Endodermal cell (in vitro differentiated cells): ENCODE data around the gene UGT3A1. TPM values are rescaled to one million over a fixed set of nuclear protein-coding genes. Genes with fewer than 3 reads are reported as not detected.

Experiments
- DNase-seq: peaks from one replicate; pipeline ENCODE4 v3.0.0-alpha.2; 2017
- H3K27ac ChIP-seq: 2 replicates; pipeline ENCODE4 v1.5.1; 2013; ENCODE audit warnings: mild to moderate bottlenecking, low read depth, low read length, moderate library complexity
- H3K27me3 ChIP-seq: 2 replicates; pipeline ENCODE4 v1.6.1; 2013; ENCODE audit warnings: mild to moderate bottlenecking, low read length, moderate library complexity; ENCODE audit not compliant: insufficient read depth, control insufficient read depth, poor library complexity, severe bottlenecking
- H3K36me3 ChIP-seq: 2 replicates; pipeline ENCODE4 v1.7.0; 2013; ENCODE audit warnings: mild to moderate bottlenecking, low read length, moderate library complexity; ENCODE audit not compliant: control insufficient read depth, insufficient read depth
- H3K4me1 ChIP-seq: one replicate; pipeline ENCODE4 v1.7.0; 2013; ENCODE audit warnings: low read length; ENCODE audit not compliant: control insufficient read depth, insufficient read depth
- H3K4me3 ChIP-seq: 2 replicates; pipeline ENCODE4 v1.5.1; 2013; ENCODE audit warnings: mild to moderate bottlenecking, low read length, moderate library complexity
- H3K9ac ChIP-seq: 2 replicates; pipeline ENCODE4 v1.6.1; 2013; ENCODE audit warnings: mild to moderate bottlenecking, low read length, moderate library complexity; ENCODE audit not compliant: poor library complexity, severe bottlenecking; ENCODE audit errors: extremely low read depth
- H3K9me3 ChIP-seq: 2 replicates; pipeline ENCODE4 v1.6.1; 2013; ENCODE audit warnings: mild to moderate bottlenecking, low read length, moderate library complexity; ENCODE audit not compliant: control insufficient read depth
- H3K27ac Mint-ChIP-seq: 2 replicates; pipeline ENCODE4 v1.8.0; 2020; ENCODE audit warnings: mixed read lengths
- H3K27me3 Mint-ChIP-seq: 2 replicates; pipeline ENCODE4 v1.8.0; 2021; ENCODE audit warnings: mild to moderate bottlenecking, mixed read lengths; ENCODE audit not compliant: insufficient read depth
- H3K36me3 Mint-ChIP-seq: 2 replicates; pipeline ENCODE4 v1.8.0; 2020; ENCODE audit warnings: low read depth, mixed read lengths
- H3K4me1 Mint-ChIP-seq: 2 replicates; pipeline ENCODE4 v1.8.0; 2020; ENCODE audit warnings: mixed read lengths
- H3K4me3 Mint-ChIP-seq: 2 replicates; pipeline ENCODE4 v1.8.0; 2020; ENCODE audit warnings: mild to moderate bottlenecking, moderate library complexity, mixed read lengths
- H3K9me3 Mint-ChIP-seq: 2 replicates; pipeline ENCODE4 v1.8.0; 2020; ENCODE audit warnings: mild to moderate bottlenecking, mixed read lengths
- WGBS, 2 experiments: methylation state at CpG; one replicate each; pipeline versions ENCODE4 v1.1.5 to v1.1.7; 2013; ENCODE audit warnings: missing lambda C conversion rate in 2 of 2, mixed read lengths in 1 of 2; ENCODE audit not compliant: insufficient coverage in 1 of 2, insufficient read length in 1 of 2; 5-methylcytosine and 5-hydroxymethylcytosine counted together
- total RNA-seq, 2 donors: library from RNA; stranded (reverse); fragmentation: NEBNext Ultra II Directional in 1 of 2; extraction: Animal tissue kit (Norgen Biotek cat#: 25700) in 1 of 2; gene quantifications; 2 replicates in 1 of 2; 3 replicates in 1 of 2; pipeline ENCODE4 v1.2.1, GENCODE V29; 2021
- TF ChIP-seq, protein P1 (sequence below): fragments of 200-600 bp; sonication (generic); conservative IDR thresholded peaks from 2 replicates; pipeline ENCODE4 v1.5.0; 2021; ENCODE audit warnings: antibody characterized with exemption, mild to moderate bottlenecking

The UGT3A1 gene
- total RNA-seq, 2 donors from 2014 or later, result 4.7 to 10.6 TPM

DNA sequence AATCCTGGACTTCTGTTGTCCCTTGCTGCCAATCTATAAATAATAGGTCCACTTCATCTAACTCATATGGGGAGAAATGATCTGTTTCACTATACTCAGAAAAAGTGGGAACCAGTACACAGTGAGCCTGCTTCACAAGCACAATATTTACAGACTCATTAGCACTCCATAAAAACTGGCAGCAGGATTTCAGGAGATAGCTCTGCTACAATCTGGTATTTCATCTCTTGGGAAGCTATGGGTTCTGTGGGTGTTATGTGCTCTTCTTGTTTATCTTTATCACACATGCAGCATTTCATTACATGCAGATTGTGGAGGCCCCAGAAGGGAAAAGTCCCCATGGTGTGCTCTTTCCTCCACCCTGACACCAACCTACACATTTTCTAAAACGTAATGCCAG, 42.3 kb upstream of the UGT3A1 start:
- no peak overlapping the region for H3K27ac ChIP-seq
- H3K9ac ChIP-seq, result no peak overlapping the region
- H3K4me1 ChIP-seq, result peaks cover 4% of the 10 kb centered on the region
- 86% methylated on average over 1 of the region's 1 CpG; no CpG with 5 or more reads in 1 of the 2 experiments for WGBS, 2 experiments
- H3K4me3 ChIP-seq, result no peak overlapping the region
- H3K36me3 ChIP-seq, result no peaks in the 10 kb centered on the region
- Mint-ChIP-seq H3K4me1 (peaks cover 17% of the 10 kb centered on the region), H3K9me3 (no peaks in the 10 kb centered on the region), H3K4me3 (no peak overlapping the region), H3K27ac (no peak overlapping the region), H3K36me3 (no peaks in the 10 kb centered on the region), H3K27me3 (peaks cover 2% of the 10 kb centered on the region)
- H3K27me3 ChIP-seq, result no peaks in the 10 kb centered on the region
- no peak for DNase-seq
- no peaks in the 10 kb centered on the region for H3K9me3 ChIP-seq
- TF ChIP-seq, protein P1, sequence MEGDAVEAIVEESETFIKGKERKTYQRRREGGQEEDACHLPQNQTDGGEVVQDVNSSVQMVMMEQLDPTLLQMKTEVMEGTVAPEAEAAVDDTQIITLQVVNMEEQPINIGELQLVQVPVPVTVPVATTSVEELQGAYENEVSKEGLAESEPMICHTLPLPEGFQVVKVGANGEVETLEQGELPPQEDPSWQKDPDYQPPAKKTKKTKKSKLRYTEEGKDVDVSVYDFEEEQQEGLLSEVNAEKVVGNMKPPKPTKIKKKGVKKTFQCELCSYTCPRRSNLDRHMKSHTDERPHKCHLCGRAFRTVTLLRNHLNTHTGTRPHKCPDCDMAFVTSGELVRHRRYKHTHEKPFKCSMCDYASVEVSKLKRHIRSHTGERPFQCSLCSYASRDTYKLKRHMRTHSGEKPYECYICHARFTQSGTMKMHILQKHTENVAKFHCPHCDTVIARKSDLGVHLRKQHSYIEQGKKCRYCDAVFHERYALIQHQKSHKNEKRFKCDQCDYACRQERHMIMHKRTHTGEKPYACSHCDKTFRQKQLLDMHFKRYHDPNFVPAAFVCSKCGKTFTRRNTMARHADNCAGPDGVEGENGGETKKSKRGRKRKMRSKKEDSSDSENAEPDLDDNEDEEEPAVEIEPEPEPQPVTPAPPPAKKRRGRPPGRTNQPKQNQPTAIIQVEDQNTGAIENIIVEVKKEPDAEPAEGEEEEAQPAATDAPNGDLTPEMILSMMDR, result no peak

DNA sequence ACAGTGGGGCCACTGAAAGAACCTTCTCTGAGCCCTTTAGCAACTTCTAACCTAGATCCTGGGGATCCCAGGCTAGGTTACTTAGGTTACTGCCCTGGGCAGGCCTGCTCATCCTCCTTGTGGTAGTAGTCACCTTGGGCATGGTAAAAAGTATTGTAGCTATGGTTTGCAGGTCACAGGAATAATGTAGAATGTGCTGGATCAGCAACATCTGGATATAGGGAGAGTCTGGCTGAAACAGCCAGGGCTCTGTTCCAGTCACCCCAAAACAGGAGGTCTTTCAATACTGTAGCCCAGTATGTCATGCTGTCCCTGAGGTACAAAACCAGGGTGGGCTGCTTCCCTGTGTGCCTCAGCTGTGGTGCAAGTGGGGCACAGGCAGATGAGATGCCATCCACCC, 41.9 kb upstream of the UGT3A1 start:
- H3K9me3 Mint-ChIP-seq, result no peaks in the 10 kb centered on the region
- peaks cover 17% of the 10 kb centered on the region for H3K4me1 Mint-ChIP-seq
- H3K4me3 Mint-ChIP-seq, result no peak overlapping the region
- DNase-seq, result no peak
- peaks cover 2% of the 10 kb centered on the region for H3K27me3 Mint-ChIP-seq
- TF ChIP-seq, protein P1, result no peak
- H3K9me3 ChIP-seq, result no peaks in the 10 kb centered on the region
- H3K9ac ChIP-seq, result no peak overlapping the region
- H3K36me3 ChIP-seq, result no peaks in the 10 kb centered on the region
- H3K27ac Mint-ChIP-seq, result no peak overlapping the region
- H3K27me3 ChIP-seq, result no peaks in the 10 kb centered on the region
- H3K36me3 Mint-ChIP-seq, result no peaks in the 10 kb centered on the region
- no peak overlapping the region for H3K4me3 ChIP-seq
- no peak overlapping the region for H3K27ac ChIP-seq
- peaks cover 4% of the 10 kb centered on the region for H3K4me1 ChIP-seq

DNA sequence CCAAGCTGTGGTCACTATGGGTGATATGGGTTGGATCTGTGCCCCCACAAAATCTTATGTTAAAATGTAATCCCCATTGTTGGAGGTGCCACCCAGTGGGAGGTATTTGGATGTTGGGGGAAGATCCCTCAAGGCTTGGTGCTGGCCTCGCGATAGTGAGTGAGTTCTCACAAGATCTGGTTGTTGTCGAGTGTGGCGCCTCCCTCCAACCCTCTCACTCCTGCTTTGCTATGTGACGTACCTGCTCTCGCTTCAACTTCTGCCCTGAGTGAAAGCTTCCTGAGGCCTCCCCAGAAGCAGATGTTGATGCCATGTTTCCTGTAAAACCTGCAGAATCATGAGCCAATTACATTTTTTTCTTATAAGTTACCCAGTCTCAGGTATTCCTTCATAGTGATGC, 40.0 kb upstream of the UGT3A1 start:
- no peak overlapping the region for H3K9ac ChIP-seq
- H3K36me3 Mint-ChIP-seq, result no peaks in the 10 kb centered on the region
- H3K9me3 Mint-ChIP-seq, result peaks cover 2% of the 10 kb centered on the region
- H3K27ac ChIP-seq, result no peak overlapping the region
- DNase-seq, result no peak
- no peaks in the 10 kb centered on the region for H3K9me3 ChIP-seq
- no peak overlapping the region for H3K4me3 ChIP-seq
- H3K36me3 ChIP-seq, result no peaks in the 10 kb centered on the region
- no peak overlapping the region for H3K4me3 Mint-ChIP-seq
- TF ChIP-seq, protein P1, result no peak
- peaks cover 4% of the 10 kb centered on the region for H3K4me1 ChIP-seq
- peaks cover 10% of the 10 kb centered on the region for H3K4me1 Mint-ChIP-seq
- no peaks in the 10 kb centered on the region for H3K27me3 ChIP-seq
- H3K27me3 Mint-ChIP-seq, result no peaks in the 10 kb centered on the region
- WGBS, 2 experiments, result 87 to 90% methylated on average over 2 to 6 of the region's 6 CpGs
- no peak overlapping the region for H3K27ac Mint-ChIP-seq
